Smooth muscle cell of trachea (primary cell): ENCODE measurements around the gene MAVS. TPM values are rescaled to one million over a fixed set of nuclear protein-coding genes. Genes with fewer than 3 reads are reported as not detected.

ENCODE experiments used
- total RNA-seq: library from RNA; depleted of rRNA; stranded (reverse); fragments of >200 nt; gene quantifications from 2 replicates; pipeline ENCODE4 v1.2.1, GENCODE V29; 2014

The MAVS gene
- 25.2 and 31.3 TPM in 2 replicates for total RNA-seq

DNA sequence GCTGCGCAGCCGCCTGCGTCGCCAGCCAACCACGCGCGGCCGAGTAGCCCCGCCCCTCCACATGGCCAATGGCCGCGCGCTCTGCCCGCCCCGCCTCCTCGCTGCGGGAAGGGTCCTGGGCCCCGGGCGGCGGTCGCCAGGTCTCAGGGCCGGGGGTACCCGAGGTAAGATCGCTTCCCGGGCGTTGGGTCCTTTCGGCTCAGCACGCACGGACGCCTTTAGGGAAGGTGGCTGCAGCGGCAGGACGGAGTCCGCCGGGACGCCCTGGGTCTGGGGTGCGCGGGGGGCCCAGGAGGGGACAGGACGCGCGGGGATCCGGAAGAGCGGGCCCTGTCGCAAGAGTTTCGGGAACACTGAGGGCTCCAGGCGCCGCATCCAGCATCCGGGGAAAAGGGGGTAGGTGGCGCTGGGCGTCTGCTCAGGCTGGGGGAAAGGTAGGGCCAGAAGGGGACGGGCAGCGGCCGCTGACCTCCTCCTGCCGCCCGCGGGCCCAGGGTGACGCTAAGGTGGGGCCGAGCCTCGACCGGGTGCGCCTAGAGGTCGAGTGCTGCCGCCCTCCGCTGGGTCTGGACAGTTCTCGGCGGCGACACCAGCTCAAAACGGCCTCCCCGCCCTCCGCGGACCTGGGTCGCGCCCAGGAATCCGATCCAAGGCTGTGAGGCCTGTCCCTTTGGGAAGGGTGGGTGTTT is at the start of gene MAVS:
MAVS (plus strand) TSS at position 95 of the 689 bp plus-strand sequence. CDS start 7,791 bp downstream, outside the sequence.

DNA sequence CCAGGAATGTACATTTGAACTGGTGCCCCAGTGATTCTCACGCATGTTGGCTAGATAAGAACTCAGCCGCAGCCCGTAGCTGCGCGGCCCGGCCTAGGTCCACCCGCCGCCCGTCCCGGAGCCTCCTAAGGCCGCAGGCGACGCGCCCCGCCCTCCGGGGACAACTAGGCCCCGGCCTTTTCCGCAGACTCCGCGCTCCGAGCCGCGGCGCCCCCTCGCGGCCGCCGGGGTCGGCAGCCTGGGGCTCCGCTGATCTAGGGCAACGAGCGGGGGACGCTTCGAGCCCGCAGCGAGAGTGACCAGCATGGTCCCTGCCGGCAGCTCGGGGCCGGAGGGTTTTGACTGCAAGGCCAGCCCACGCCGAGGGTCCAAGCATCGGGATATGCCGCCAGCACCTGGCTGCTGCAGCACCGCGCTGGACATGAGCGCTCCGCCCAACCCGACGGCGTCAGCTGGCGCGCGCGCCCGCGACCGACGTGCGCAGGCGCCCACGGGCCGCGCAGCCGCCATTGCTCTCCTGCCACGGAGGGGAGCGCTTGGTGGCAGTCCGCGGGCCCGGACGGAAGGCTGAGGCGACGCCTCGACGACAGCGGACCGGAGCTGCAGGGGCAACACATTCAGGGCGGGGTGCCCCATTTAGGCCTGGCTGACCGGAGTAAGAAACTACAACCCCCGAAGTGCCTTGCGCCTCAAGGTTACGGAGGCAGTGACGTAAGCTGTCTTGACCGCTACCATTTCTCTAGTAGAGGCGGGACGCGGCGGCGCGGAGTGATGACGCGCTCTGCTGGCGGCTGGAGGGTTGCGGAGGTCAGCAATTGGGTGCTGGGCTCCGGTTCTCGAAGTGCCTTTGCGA is 26.4 kb upstream of the MAVS start, which contains the start of gene AP5S1:
AP5S1 (plus strand) TSS at position 500 of the 853 bp plus-strand sequence. CDS start 1,571 bp downstream, outside the sequence.

GRCh38 chr20:3888622-3889488 is 42.2 kb downstream of the MAVS start, which contains the start of gene PANK2:
PANK2 (plus strand) TSS chr20:3889387.

Other genes with a start within 250 kb of the MAVS start
- gene GFRA4, start 183.4 kb upstream of the MAVS start, total RNA-seq: not detected in 2 replicates
- 136 and 154 TPM in 2 replicates for gene ADAM33, start 164.8 kb upstream of the MAVS start, total RNA-seq
- gene SIGLEC1, start 134.2 kb upstream of the MAVS start, total RNA-seq: not detected in 2 replicates
- gene HSPA12B, start 114.1 kb upstream of the MAVS start, total RNA-seq: 2.6 and 5.1 TPM in 2 replicates
- gene ADISSP, start 79.1 kb upstream of the MAVS start, total RNA-seq: 40.5 and 41.7 TPM in 2 replicates
- gene SPEF1, start 65.4 kb upstream of the MAVS start, total RNA-seq: 0.15 and 0.17 TPM in 2 replicates
- 149 and 205 TPM in 2 replicates for gene CENPB, start 60.1 kb upstream of the MAVS start, total RNA-seq
- gene CDC25B, start 50.5 kb upstream of the MAVS start, total RNA-seq: 103 and 105 TPM in 2 replicates
- gene AP5S1, start 26.3 kb upstream of the MAVS start, total RNA-seq: 23.0 and 32.7 TPM in 2 replicates
- 62.2 and 72.3 TPM in 2 replicates for gene PANK2, start 42.6 kb downstream of the MAVS start, total RNA-seq
- 31.9 and 33.7 TPM in 2 replicates for gene RNF24, start 168.7 kb downstream of the MAVS start, total RNA-seq